Fibroblast of mammary gland (primary cell): ENCODE measurements around the gene FGF14.

Experiments used
- DNase-seq: peaks from one replicate; pipeline ENCODE4 v3.0.0-alpha.2; 2010; ENCODE audit warnings: low read depth
- H3K4me3 ChIP-seq: 2 replicates; pipeline ENCODE4 v1.5.1; 2011; ENCODE audit warnings: low read depth, mild to moderate bottlenecking, low read length, moderate library complexity; ENCODE audit not compliant: control insufficient read depth
- CTCF ChIP-seq: conservative IDR thresholded peaks from 2 replicates; pipeline ENCODE4 v1.5.1; 2011; ENCODE audit warnings: low read depth, low read length, inconsistent platforms; ENCODE audit not compliant: control insufficient read depth, insufficient read depth

FGF14 gene

GRCh38 chr13:101893021-101893420 lies 508.8 kb downstream of the FGF14 start:
- no peak for TF ChIP-seq CTCF
- DNase-seq = no peak

GRCh38 chr13:101892296-101892695 lies 509.6 kb downstream of the FGF14 start:
- TF ChIP-seq CTCF = no peak
- no peak overlapping the region for H3K4me3 ChIP-seq
- no peak for DNase-seq

More at GRCh38 chr13:101893021-101893420, 508.8 kb downstream of the FGF14 start:
- H3K4me3 ChIP-seq = no peak overlapping the region

GRCh38 chr13:101881593-101881992 lies 520.3 kb downstream of the FGF14 start:
- TF ChIP-seq CTCF = no peak
- H3K4me3 ChIP-seq = no peak overlapping the region
- DNase-seq = no peak

GRCh38 chr13:101880581-101880980 lies 521.3 kb downstream of the FGF14 start:
- no peak for TF ChIP-seq CTCF
- no peak for DNase-seq
- no peak overlapping the region for H3K4me3 ChIP-seq

- DNase-seq = no peak
- no peak for TF ChIP-seq CTCF
- H3K4me3 ChIP-seq = no peak overlapping the region
These were observed 524.9 kb downstream of the FGF14 start for GRCh38 chr13:101876951-101877350.

GRCh38 chr13:101875717-101876393 lies 526.0 kb downstream of the FGF14 start:
- no peak overlapping the region for H3K4me3 ChIP-seq
- DNase-seq = peak; percentile 68
- TF ChIP-seq CTCF = no peak
